ENCODE data around the gene DAZAP1.

Gene DAZAP1

DNA sequence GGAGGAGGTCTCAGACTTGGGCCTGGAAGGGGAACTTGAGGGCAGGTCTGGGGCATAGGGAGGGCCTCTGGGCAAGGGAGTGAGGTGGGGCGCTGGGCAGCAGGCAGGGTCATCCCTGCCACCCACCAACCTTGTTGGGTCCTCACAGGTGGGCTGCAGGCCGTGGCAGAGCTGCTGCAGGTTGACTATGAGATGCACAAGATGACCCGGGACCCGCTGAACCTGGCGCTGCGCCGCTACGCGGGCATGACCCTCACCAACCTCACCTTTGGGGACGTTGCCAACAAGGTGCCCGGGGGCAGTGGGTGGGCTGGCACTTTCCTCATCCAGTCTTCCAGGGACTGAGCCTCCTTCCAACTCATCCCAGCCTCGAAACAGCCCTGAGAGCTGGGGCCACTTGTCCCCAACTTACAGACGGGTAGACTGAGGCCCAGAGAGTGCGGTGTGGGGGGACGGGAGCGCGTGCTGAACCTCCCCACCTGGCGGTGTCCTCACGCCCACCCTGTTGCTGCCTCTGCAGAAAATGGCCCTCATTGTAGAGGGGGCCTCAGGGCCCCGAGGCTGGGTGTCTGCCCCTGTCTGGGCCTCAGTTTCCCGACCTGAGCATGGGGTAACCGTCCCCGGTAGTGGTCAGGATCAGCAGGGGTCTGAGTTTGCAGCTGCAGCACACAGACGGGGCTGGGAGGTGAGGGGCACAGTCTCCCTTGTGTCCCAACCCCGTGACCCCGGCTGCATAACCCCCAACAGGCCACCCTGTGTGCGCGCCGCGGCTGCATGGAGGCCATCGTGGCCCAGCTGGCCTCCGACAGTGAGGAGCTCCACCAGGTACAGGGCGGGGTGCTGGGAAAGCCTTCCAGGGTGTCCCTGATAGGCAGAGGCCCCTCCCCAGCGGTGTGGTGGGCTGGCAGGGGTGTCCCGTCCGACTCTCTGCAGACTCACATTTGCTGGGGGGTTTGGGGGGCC lies 52.9 kb downstream of the DAZAP1 start:
- ATAC-seq = no peak

- ATAC-seq = no peak
Observed at GRCh38 chr19:1461862-1462261, 54.5 kb downstream of the DAZAP1 start.

DNA sequence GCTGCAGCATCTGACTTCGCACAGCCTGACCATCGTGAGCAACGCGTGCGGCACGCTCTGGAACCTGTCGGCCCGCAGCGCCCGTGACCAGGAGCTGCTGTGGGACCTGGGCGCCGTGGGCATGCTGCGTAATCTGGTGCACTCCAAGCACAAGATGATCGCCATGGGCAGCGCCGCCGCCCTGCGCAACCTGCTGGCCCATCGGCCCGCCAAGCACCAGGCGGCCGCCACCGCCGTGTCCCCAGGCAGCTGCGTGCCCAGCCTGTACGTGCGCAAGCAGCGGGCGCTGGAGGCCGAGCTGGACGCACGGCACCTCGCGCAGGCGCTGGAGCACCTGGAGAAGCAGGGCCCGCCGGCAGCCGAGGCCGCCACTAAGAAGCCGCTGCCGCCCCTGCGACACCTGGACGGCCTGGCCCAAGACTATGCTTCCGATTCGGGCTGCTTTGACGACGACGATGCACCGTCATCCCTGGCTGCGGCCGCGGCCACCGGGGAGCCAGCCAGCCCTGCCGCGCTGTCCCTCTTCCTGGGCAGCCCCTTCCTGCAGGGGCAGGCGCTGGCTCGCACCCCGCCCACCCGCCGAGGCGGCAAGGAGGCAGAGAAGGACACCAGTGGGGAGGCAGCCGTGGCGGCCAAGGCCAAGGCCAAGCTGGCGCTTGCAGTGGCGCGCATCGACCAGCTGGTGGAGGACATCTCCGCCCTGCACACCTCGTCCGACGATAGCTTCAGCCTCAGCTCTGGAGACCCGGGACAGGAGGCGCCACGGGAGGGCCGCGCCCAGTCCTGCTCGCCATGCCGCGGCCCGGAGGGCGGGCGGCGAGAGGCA lies 58.0 kb downstream of the DAZAP1 start:
- ATAC-seq = peak in 1 of 2 donors; percentile 36

- ATAC-seq = no peak
Observed at GRCh38 chr19:1466018-1466460, 58.7 kb downstream of the DAZAP1 start.

- ATAC-seq = no peak
Observed at GRCh38 chr19:1466461-1467214, 59.3 kb downstream of the DAZAP1 start.

DNA sequence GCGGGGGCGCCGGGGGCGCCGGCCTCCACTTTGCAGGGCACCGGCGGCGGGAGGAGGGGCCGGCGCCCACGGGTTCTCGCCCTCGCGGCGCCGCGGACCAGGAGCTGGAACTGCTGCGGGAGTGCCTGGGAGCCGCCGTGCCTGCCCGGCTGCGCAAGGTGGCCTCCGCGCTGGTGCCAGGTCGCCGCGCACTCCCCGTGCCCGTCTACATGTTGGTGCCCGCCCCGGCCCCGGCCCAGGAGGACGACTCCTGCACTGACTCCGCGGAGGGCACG lies 59.8 kb downstream of the DAZAP1 start:
- no peak for ATAC-seq

DNA sequence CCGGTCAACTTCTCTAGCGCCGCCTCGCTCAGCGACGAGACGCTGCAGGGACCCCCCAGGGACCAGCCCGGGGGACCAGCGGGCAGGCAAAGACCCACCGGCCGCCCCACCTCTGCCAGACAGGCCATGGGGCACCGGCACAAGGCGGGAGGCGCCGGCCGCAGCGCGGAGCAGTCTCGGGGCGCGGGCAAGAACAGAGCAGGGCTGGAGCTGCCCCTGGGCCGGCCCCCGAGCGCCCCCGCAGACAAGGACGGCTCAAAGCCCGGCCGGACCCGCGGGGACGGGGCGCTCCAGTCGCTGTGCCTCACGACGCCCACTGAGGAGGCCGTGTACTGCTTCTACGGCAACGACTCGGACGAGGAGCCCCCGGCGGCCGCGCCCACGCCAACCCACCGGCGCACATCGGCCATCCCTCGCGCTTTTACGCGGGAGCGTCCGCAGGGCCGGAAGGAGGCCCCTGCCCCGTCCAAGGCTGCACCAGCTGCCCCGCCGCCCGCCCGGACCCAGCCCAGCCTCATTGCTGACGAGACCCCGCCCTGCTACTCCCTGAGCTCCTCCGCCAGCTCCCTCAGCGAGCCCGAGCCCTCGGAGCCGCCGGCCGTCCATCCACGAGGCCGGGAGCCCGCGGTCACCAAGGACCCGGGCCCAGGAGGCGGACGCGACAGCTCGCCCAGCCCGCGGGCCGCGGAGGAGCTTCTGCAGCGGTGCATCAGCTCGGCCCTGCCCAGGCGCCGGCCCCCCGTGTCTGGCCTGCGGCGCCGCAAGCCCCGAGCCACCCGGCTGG lies 60.3 kb downstream of the DAZAP1 start:
- no peak for ATAC-seq

- ATAC-seq = no peak
Observed at GRCh38 chr19:1468274-1468820, 61.0 kb downstream of the DAZAP1 start.

DNA sequence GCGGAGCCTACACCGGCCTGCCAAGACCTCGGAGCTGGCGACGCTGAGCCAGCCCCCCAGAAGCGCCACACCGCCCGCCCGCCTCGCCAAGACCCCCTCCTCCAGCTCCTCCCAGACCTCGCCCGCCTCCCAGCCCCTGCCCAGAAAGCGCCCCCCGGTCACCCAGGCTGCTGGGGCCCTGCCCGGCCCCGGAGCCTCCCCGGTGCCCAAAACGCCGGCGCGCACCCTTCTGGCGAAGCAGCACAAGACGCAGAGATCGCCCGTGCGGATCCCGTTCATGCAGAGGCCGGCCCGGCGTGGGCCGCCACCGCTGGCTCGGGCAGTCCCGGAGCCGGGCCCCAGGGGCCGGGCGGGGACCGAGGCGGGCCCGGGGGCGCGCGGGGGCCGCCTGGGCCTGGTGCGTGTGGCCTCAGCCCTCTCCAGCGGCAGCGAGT lies 61.5 kb downstream of the DAZAP1 start:
- peak; percentile 5 to 8 for ATAC-seq

DNA sequence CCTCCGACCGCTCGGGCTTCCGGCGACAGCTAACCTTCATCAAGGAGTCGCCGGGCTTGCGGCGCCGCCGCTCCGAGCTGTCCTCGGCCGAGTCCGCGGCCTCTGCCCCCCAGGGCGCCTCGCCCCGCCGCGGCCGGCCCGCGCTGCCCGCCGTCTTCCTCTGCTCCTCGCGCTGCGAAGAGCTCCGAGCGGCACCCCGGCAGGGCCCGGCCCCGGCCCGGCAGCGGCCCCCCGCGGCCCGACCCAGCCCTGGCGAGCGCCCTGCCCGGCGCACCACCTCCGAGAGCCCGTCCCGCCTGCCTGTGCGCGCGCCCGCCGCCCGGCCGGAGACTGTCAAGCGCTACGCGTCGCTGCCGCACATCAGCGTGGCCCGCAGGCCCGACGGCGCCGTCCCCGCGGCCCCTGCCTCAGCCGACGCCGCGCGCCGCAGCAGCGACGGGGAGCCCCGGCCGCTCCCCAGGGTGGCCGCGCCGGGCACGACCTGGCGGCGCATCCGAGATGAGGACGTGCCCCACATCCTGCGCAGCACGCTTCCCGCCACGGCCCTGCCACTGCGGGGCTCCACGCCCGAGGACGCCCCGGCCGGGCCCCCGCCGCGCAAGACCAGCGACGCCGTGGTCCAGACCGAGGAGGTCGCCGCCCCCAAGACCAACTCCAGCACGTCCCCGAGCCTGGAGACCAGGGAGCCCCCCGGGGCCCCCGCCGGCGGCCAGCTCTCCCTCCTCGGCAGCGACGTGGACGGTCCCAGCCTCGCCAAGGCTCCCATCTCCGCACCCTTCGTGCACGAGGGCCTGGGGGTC lies 62.1 kb downstream of the DAZAP1 start:
- peak; percentile 17 to 22 for ATAC-seq

GRCh38 chr19:1470055-1470304 lies 62.6 kb downstream of the DAZAP1 start:
- no peak for ATAC-seq

- ATAC-seq = peak; percentile 66 to 73
Observed at GRCh38 chr19:1470305-1471009, 63.1 kb downstream of the DAZAP1 start.

GRCh38 chr19:1471010-1471514 lies 63.7 kb downstream of the DAZAP1 start:
- ATAC-seq = peak; percentile 36 to 44

DNA sequence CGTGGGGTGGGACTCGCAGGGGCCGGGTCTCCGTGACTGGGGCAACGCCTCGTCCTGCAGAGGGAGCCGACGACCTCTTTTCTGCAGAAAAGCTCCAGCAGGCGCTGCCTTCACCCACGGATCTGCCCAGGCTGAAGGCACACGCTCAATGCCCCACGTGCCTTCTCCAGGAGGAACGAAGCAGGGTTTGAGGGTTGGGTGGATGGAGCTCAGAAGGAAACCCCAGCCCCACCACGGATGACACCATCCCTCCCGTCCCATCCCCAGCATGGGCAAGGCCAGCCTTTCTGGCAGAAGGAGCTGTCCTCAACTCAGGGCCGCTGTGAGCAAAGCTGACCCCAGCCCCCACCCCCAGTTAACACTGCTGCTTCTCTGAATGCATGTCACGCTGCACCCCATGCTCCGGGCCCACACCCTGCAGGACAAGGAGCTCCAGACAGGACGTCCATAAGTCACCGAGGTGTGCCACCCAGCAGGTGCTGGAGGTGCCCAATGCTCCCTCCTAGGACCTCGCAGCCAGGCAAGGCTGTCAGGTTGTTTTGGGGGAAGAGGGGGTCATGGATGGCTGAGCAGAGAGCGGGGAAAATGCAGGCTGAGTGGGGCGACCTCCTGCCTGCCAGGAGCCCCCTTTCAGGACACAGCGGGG lies 64.3 kb downstream of the DAZAP1 start:
- peak in 1 of 2 donors; percentile 7 for ATAC-seq

DNA sequence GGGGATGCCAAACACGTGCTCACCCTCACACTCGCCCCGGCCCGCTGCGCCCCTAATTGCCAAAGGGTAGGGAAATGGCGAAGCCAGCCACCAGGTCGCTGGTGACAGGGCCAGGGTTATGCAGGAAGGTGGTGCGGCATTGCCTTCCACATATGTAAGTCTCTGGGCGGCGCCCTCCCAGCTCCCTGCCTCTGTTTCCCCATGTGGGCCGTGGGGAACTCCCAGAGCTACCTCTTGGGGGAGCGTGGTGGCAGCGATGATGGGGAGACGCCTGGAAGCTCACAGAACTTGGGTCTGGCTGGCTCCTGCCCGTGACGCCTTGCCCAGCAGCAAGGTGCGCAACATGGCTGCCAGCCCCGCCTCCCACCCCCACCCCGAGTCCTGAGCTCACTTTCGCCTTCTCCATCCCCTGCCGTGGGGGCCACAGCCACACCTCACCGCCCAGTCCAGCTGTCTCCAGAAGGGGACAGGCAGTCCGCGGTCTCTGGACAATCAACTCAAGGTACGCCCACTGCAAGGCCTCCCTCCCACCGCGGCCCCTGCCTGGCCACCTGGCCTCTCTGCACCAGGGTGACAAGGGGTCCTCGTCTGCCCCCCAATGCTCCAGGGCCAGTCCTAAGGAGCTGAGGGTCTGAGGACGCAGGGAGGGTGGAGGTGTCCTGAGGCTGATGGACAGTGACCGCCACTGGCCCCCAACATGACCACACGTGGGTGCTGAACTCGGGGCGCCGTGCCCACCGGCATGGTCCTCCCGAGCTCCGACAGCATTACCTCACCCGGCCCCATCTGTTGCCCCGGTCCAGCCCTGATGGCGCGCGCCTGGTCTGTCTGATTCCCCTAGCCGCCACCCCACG lies 65.1 kb downstream of the DAZAP1 start:
- ATAC-seq = no peak

DNA sequence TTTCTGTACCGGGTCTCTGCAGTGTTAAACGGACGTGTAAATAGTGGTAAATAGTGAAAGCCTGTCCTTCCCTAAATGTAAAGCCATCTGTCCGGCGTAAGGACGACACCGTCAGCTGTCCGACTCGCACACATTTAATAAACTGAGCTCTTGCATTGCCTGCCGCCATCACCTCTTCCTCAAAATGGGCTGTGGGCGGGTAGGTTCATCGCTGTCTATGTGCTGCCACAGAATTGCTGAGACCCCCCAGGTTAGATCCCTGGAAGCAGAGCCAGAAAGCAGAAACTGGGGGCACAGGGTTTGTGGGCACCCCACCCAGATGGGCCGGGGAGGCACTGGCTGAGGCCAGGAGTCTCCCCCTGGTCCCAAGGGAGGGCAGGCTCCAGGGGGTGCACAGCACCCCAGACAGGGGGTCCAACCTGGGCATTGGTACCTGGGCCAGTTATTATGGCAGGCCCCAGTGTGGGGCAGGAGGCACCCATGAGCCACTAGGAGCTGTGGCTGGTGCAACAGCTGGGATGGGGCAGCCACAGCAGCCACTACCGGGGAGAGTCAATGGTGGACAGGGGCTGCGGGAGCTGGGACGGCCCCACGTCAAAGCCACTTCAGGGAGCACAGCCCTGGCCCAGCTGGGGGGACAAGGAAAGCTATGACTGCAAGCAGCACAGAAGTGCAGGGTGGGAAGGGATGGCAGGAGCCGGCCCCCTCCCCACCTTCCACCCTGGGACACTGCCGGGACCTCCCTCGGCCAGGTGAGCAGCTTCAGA lies 65.9 kb downstream of the DAZAP1 start:
- no peak for ATAC-seq

DNA sequence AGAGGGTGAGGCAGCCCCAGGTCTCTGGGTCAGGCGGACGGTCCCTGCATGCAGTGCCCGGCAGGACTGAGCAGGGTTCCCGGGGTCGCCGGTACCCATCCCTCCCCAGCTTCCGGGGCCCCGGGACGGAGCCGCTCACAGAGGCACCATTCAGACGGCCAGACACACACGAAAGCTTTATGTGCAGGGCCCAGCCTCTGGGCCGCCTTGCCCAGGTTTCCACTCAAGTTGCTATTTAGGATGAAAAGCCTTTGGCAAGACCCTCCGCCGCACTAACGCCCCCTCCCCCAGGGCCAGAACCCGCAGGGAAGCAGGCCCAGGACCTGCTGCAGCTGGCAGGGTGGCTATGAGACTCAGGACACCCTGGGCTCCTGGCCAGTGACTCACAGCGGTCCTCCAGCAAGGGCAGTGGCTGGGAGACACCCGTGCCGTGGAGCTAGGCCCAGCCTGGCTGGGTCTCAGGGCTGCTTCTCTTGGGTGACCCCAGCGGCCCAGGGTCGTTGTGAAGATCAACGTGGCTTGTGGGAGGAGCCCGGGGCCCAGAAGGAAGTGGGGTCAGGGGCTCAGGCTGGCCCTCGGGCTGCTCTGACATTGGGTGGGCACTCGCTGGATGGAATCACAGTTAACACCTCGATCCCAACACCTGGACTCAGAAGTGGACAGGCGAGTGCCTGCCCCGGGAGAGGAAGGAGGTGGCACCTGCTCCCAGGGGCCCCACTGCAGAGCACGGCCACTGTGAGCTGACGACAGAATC lies 66.8 kb downstream of the DAZAP1 start:
- no peak for ATAC-seq

Measured in activated CD4-positive, CD25-positive, alpha-beta regulatory T cell treated with anti-CD3 and anti-CD28 coated beads, Interleukin-2, amount 50 U/mL, for 24 hours (primary cell).